Measurements from ENCODE around the gene BRPF1.

The BRPF1 gene

GRCh38 chr3:9732740-9733115, 1.2 kb downstream of the BRPF1 start:
- peak overlapping the region; percentile 84 for H3K4me3 ChIP-seq (ENCODE audit: low read depth, low read length)
- peaks cover 22% of the 10 kb centered on the region for H3K4me1 ChIP-seq (ENCODE audit: control insufficient read depth, insufficient read depth, low read length, unreplicated experiment)
- no peak overlapping the region for H3K27ac ChIP-seq (ENCODE audit: low read depth, low read length)
- H3K79me2 ChIP-seq (ENCODE audit: control insufficient read depth, insufficient read depth, low read length, unreplicated experiment): peaks cover 46% of the 10 kb centered on the region
- peaks cover 5% of the 10 kb centered on the region for H3K36me3 ChIP-seq (ENCODE audit: insufficient read depth, low read length)
- H2AFZ ChIP-seq (ENCODE audit: low read length, unreplicated experiment): no peak overlapping the region
- H3K27me3 ChIP-seq (ENCODE audit: insufficient read depth, low read length): no peaks in the 10 kb centered on the region

- no peaks in the 10 kb centered on the region for H3K27me3 ChIP-seq (ENCODE audit: insufficient read depth, low read length)
- H2AFZ ChIP-seq (ENCODE audit: low read length, unreplicated experiment): no peak overlapping the region
- no peak overlapping the region for H3K4me3 ChIP-seq (ENCODE audit: low read depth, low read length)
- no peak overlapping the region for H3K27ac ChIP-seq (ENCODE audit: low read depth, low read length)
- H3K4me1 ChIP-seq (ENCODE audit: control insufficient read depth, insufficient read depth, low read length, unreplicated experiment): peaks cover 15% of the 10 kb centered on the region
- H3K36me3 ChIP-seq (ENCODE audit: insufficient read depth, low read length): peaks cover 22% of the 10 kb centered on the region
- H3K79me2 ChIP-seq (ENCODE audit: control insufficient read depth, insufficient read depth, low read length, unreplicated experiment): peaks cover 59% of the 10 kb centered on the region
These were observed 5.3 kb downstream of the BRPF1 start for GRCh38 chr3:9736831-9737230.

- H2AFZ ChIP-seq (ENCODE audit: low read length, unreplicated experiment): no peak overlapping the region
- H3K79me2 ChIP-seq (ENCODE audit: control insufficient read depth, insufficient read depth, low read length, unreplicated experiment): peaks cover 35% of the 10 kb centered on the region
- H3K36me3 ChIP-seq (ENCODE audit: insufficient read depth, low read length): peaks cover 28% of the 10 kb centered on the region
- no peak overlapping the region for H3K27ac ChIP-seq (ENCODE audit: low read depth, low read length)
- no peaks in the 10 kb centered on the region for H3K27me3 ChIP-seq (ENCODE audit: insufficient read depth, low read length)
- peaks cover 3% of the 10 kb centered on the region for H3K4me1 ChIP-seq (ENCODE audit: control insufficient read depth, insufficient read depth, low read length, unreplicated experiment)
- H3K4me3 ChIP-seq (ENCODE audit: low read depth, low read length): no peak overlapping the region
These were observed 7.6 kb downstream of the BRPF1 start for GRCh38 chr3:9739181-9739580.

GRCh38 chr3:9742560-9742959, 11.0 kb downstream of the BRPF1 start:
- no peak overlapping the region for H3K4me3 ChIP-seq (ENCODE audit: low read depth, low read length)
- H3K36me3 ChIP-seq (ENCODE audit: insufficient read depth, low read length): peaks cover 23% of the 10 kb centered on the region; the same call in 1 of the 2 replicates
- peaks cover 20% of the 10 kb centered on the region for H3K4me1 ChIP-seq (ENCODE audit: control insufficient read depth, insufficient read depth, low read length, unreplicated experiment)

GRCh38 chr3:9743548-9743947, 12.0 kb downstream of the BRPF1 start:
- H3K4me3 ChIP-seq (ENCODE audit: low read depth, low read length): no peak overlapping the region
- H3K36me3 ChIP-seq (ENCODE audit: insufficient read depth, low read length): peaks cover 27% of the 10 kb centered on the region; the same call in 1 of the 2 replicates

More at GRCh38 chr3:9742560-9742959, 11.0 kb downstream of the BRPF1 start:
- H3K27me3 ChIP-seq (ENCODE audit: insufficient read depth, low read length): no peaks in the 10 kb centered on the region
- H3K79me2 ChIP-seq (ENCODE audit: control insufficient read depth, insufficient read depth, low read length, unreplicated experiment): peaks cover 16% of the 10 kb centered on the region
- no peak overlapping the region for H2AFZ ChIP-seq (ENCODE audit: low read length, unreplicated experiment)
- no peak overlapping the region for H3K27ac ChIP-seq (ENCODE audit: low read depth, low read length)

GRCh38 chr3:9744162-9744561, 12.6 kb downstream of the BRPF1 start:
- Histone ChIP-seq H3K4me1 (ENCODE audit: control insufficient read depth, insufficient read depth, low read length, unreplicated experiment) (peaks cover 32% of the 10 kb centered on the region), H3K27ac (ENCODE audit: low read depth, low read length) (no peak overlapping the region), H3K36me3 (ENCODE audit: insufficient read depth, low read length) (peaks cover 22% of the 10 kb centered on the region; the same call in 1 of the 2 replicates), H2AFZ (ENCODE audit: low read length, unreplicated experiment) (no peak overlapping the region), H3K79me2 (ENCODE audit: control insufficient read depth, insufficient read depth, low read length, unreplicated experiment) (peaks cover 8% of the 10 kb centered on the region), H3K4me3 (ENCODE audit: low read depth, low read length) (no peak overlapping the region), H3K27me3 (ENCODE audit: insufficient read depth, low read length) (no peaks in the 10 kb centered on the region)

More at GRCh38 chr3:9743548-9743947, 12.0 kb downstream of the BRPF1 start:
- no peaks in the 10 kb centered on the region for H3K27me3 ChIP-seq (ENCODE audit: insufficient read depth, low read length)
- no peak overlapping the region for H3K27ac ChIP-seq (ENCODE audit: low read depth, low read length)
- peaks cover 13% of the 10 kb centered on the region for H3K79me2 ChIP-seq (ENCODE audit: control insufficient read depth, insufficient read depth, low read length, unreplicated experiment)
- peaks cover 29% of the 10 kb centered on the region for H3K4me1 ChIP-seq (ENCODE audit: control insufficient read depth, insufficient read depth, low read length, unreplicated experiment)
- H2AFZ ChIP-seq (ENCODE audit: low read length, unreplicated experiment): no peak overlapping the region

GRCh38 chr3:9745521-9745920, 14.0 kb downstream of the BRPF1 start:
- Histone ChIP-seq H3K27ac (ENCODE audit: low read depth, low read length) (no peak overlapping the region), H3K36me3 (ENCODE audit: insufficient read depth, low read length) (peaks cover 15% of the 10 kb centered on the region; the same call in 1 of the 2 replicates), H2AFZ (ENCODE audit: low read length, unreplicated experiment) (no peak overlapping the region), H3K4me3 (ENCODE audit: low read depth, low read length) (no peak overlapping the region), H3K4me1 (ENCODE audit: control insufficient read depth, insufficient read depth, low read length, unreplicated experiment) (peaks cover 34% of the 10 kb centered on the region), H3K79me2 (ENCODE audit: control insufficient read depth, insufficient read depth, low read length, unreplicated experiment) (peaks cover 4% of the 10 kb centered on the region), H3K27me3 (ENCODE audit: insufficient read depth, low read length) (no peaks in the 10 kb centered on the region)

- peaks cover 34% of the 10 kb centered on the region for H3K4me1 ChIP-seq (ENCODE audit: control insufficient read depth, insufficient read depth, low read length, unreplicated experiment)
- H3K36me3 ChIP-seq (ENCODE audit: insufficient read depth, low read length): peaks cover 14% of the 10 kb centered on the region; the same call in 1 of the 2 replicates
- no peaks in the 10 kb centered on the region for H3K27me3 ChIP-seq (ENCODE audit: insufficient read depth, low read length)
- H3K27ac ChIP-seq (ENCODE audit: low read depth, low read length): peak overlapping the region; percentile 68
- H2AFZ ChIP-seq (ENCODE audit: low read length, unreplicated experiment): no peak overlapping the region
- H3K79me2 ChIP-seq (ENCODE audit: control insufficient read depth, insufficient read depth, low read length, unreplicated experiment): peaks cover 12% of the 10 kb centered on the region
- H3K4me3 ChIP-seq (ENCODE audit: low read depth, low read length): no peak overlapping the region
These were observed 14.8 kb downstream of the BRPF1 start for GRCh38 chr3:9746330-9746729.

- Histone ChIP-seq H3K27me3 (ENCODE audit: insufficient read depth, low read length) (no peaks in the 10 kb centered on the region), H3K4me1 (ENCODE audit: control insufficient read depth, insufficient read depth, low read length, unreplicated experiment) (peaks cover 39% of the 10 kb centered on the region), H3K36me3 (ENCODE audit: insufficient read depth, low read length) (peaks cover 16% of the 10 kb centered on the region; the same call in 1 of the 2 replicates), H2AFZ (ENCODE audit: low read length, unreplicated experiment) (no peak overlapping the region), H3K79me2 (ENCODE audit: control insufficient read depth, insufficient read depth, low read length, unreplicated experiment) (peaks cover 17% of the 10 kb centered on the region), H3K27ac (ENCODE audit: low read depth, low read length) (peak overlapping the region; percentile 68), H3K4me3 (ENCODE audit: low read depth, low read length) (no peak overlapping the region)
These were observed 15.7 kb downstream of the BRPF1 start for GRCh38 chr3:9747267-9747666.

- peaks cover 17% of the 10 kb centered on the region for H3K79me2 ChIP-seq (ENCODE audit: control insufficient read depth, insufficient read depth, low read length, unreplicated experiment)
- H3K36me3 ChIP-seq (ENCODE audit: insufficient read depth, low read length): peaks cover 12% of the 10 kb centered on the region; the same call in 1 of the 2 replicates
- H3K4me3 ChIP-seq (ENCODE audit: low read depth, low read length): no peak overlapping the region
- peaks cover 39% of the 10 kb centered on the region for H3K4me1 ChIP-seq (ENCODE audit: control insufficient read depth, insufficient read depth, low read length, unreplicated experiment)
- H3K27me3 ChIP-seq (ENCODE audit: insufficient read depth, low read length): no peaks in the 10 kb centered on the region
- H3K27ac ChIP-seq (ENCODE audit: low read depth, low read length): no peak overlapping the region
- H2AFZ ChIP-seq (ENCODE audit: low read length, unreplicated experiment): no peak overlapping the region
These were observed 16.5 kb downstream of the BRPF1 start for GRCh38 chr3:9748031-9748430.

GRCh38 chr3:9749296-9749644, 17.7 kb downstream of the BRPF1 start:
- Histone ChIP-seq H2AFZ (ENCODE audit: low read length, unreplicated experiment) (no peak overlapping the region), H3K4me3 (ENCODE audit: low read depth, low read length) (peak overlapping the region; percentile 79), H3K27ac (ENCODE audit: low read depth, low read length) (peak overlapping the region; percentile 60), H3K4me1 (ENCODE audit: control insufficient read depth, insufficient read depth, low read length, unreplicated experiment) (peaks cover 39% of the 10 kb centered on the region), H3K79me2 (ENCODE audit: control insufficient read depth, insufficient read depth, low read length, unreplicated experiment) (peaks cover 17% of the 10 kb centered on the region), H3K36me3 (ENCODE audit: insufficient read depth, low read length) (peaks cover 12% of the 10 kb centered on the region; the same call in 1 of the 2 replicates), H3K27me3 (ENCODE audit: insufficient read depth, low read length) (no peaks in the 10 kb centered on the region)
